ENCODE results near the gene DACT1. TPM values are rescaled to one million over a fixed set of nuclear protein-coding genes. Genes with fewer than 3 reads are reported as not detected.

The DACT1 gene
- polyA plus RNA-seq, 1 donor from 2014 or later = 125 TPM

DNA sequence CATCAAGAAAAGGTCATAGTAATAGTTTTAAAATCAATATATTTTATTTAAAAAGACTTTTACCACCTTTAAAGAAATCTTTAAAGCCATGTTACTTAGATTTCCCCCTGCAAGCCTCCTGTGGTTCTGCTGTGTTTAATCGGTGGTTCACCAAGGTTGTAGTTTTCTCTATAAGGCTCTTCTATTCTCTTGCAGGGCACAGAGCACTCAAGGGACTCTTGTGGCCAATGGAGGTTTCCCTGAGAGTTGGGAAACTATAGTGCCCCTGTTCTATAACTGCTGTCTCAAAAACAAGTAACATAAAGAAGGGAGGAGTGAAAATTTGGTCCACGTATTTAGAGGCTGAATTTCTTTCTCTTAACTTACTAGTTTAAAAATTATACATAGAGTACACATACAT lies 25.0 kb downstream of the DACT1 start:
- no peaks in the 10 kb centered on the region for H3K36me3 ChIP-seq (ENCODE audit: insufficient read depth, low read length)
- H3K4me2 ChIP-seq (ENCODE audit: low read length) = no peak overlapping the region
- no peaks in the 10 kb centered on the region for H3K9me2 ChIP-seq (ENCODE audit: insufficient read depth, low read length)
- no peaks in the 10 kb centered on the region for H3K79me2 ChIP-seq (replicated peaks; ENCODE audit: insufficient read depth, low read length)
- H3K27me3 ChIP-seq (ENCODE audit: insufficient read depth, low read depth, low read length) = no peaks in the 10 kb centered on the region
- H3K9me3 ChIP-seq (ENCODE audit: low read length) = no peaks in the 10 kb centered on the region
- no peaks in the 10 kb centered on the region for H4K20me1 ChIP-seq (ENCODE audit: insufficient read depth)
- H2AFZ ChIP-seq (ENCODE audit: low read depth, low read length) = no peak overlapping the region
- H3K9ac ChIP-seq (ENCODE audit: low read length) = no peak overlapping the region
- H3K4me3 ChIP-seq (ENCODE audit: low read length) = no peak overlapping the region
- H3F3A ChIP-seq (ENCODE audit: insufficient read depth, low read length, poor library complexity, severe bottlenecking) = no peaks in the 10 kb centered on the region
- TF ChIP-seq MXI1 (conservative IDR thresholded peaks at IDR 0.05; ENCODE audit: poor library complexity, severe bottlenecking) (no peak), EP300 (conservative IDR thresholded peaks at IDR 0.05; ENCODE audit: poor library complexity, severe bottlenecking) (no peak), SMC3 (conservative IDR thresholded peaks at IDR 0.05; ENCODE audit: poor library complexity) (no peak), TAF1 (IDR thresholded peaks at IDR 0.05; ENCODE audit: low read depth) (no peak), POLR2AphosphoS5 (IDR thresholded peaks at IDR 0.05) (no peak), RAD21 (conservative IDR thresholded peaks at IDR 0.05) (no peak)
- TF ChIP-seq, protein P1, sequence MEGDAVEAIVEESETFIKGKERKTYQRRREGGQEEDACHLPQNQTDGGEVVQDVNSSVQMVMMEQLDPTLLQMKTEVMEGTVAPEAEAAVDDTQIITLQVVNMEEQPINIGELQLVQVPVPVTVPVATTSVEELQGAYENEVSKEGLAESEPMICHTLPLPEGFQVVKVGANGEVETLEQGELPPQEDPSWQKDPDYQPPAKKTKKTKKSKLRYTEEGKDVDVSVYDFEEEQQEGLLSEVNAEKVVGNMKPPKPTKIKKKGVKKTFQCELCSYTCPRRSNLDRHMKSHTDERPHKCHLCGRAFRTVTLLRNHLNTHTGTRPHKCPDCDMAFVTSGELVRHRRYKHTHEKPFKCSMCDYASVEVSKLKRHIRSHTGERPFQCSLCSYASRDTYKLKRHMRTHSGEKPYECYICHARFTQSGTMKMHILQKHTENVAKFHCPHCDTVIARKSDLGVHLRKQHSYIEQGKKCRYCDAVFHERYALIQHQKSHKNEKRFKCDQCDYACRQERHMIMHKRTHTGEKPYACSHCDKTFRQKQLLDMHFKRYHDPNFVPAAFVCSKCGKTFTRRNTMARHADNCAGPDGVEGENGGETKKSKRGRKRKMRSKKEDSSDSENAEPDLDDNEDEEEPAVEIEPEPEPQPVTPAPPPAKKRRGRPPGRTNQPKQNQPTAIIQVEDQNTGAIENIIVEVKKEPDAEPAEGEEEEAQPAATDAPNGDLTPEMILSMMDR (IDR thresholded peaks at IDR 0.05; ENCODE audit: poor library complexity, severe bottlenecking) = no peak
- no peak overlapping the region for H3K27ac ChIP-seq (ENCODE audit: low read length)

DNA sequence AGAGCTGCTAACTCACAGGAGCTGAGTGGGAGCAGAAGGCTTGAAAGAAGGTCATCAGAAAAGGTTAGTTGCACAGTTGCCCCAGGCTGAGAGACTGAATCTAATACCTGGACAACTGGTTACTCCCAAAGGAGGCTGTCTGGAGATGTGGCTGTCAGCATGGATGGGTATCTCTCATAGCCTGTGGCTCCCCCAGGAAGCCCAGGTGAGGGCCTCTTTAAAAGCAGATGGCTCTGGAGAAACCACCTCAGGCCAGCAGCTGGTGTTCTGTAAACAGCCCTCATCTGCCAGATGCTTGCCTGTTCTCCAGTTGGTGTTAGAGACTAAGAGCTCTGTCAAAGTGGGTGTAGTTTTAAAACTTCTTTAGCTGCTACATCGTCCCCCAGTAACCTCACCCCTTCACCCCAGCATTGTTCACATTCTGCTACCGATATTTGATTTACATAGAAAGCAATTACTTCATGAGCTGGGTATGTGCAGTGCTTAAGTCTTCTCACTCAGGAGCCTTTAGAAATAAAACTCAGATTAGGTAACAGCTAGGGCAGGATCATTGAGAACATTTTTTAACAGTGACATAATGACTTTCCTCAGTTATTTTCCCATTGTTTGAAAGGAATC lies 25.8 kb downstream of the DACT1 start:
- H3K27ac ChIP-seq (ENCODE audit: low read length) = no peak overlapping the region
- H4K20me1 ChIP-seq (ENCODE audit: insufficient read depth) = no peaks in the 10 kb centered on the region
- no peaks in the 10 kb centered on the region for H3K9me3 ChIP-seq (ENCODE audit: low read length)
- H3F3A ChIP-seq (ENCODE audit: insufficient read depth, low read length, poor library complexity, severe bottlenecking) = no peaks in the 10 kb centered on the region
- H3K36me3 ChIP-seq (ENCODE audit: insufficient read depth, low read length) = no peaks in the 10 kb centered on the region
- H3K9ac ChIP-seq (ENCODE audit: low read length) = no peak overlapping the region
- H3K79me2 ChIP-seq (replicated peaks; ENCODE audit: insufficient read depth, low read length) = no peaks in the 10 kb centered on the region
- TF ChIP-seq RAD21 (conservative IDR thresholded peaks at IDR 0.05) (no peak), MXI1 (conservative IDR thresholded peaks at IDR 0.05; ENCODE audit: poor library complexity, severe bottlenecking) (no peak), EZH2 (IDR thresholded peaks at IDR 0.05; ENCODE audit: borderline replicate concordance, insufficient read depth, low read length, poor library complexity, severe bottlenecking) (no peak), TAF1 (IDR thresholded peaks at IDR 0.05; ENCODE audit: low read depth) (no peak), EP300 (conservative IDR thresholded peaks at IDR 0.05; ENCODE audit: poor library complexity, severe bottlenecking) (no peak)
- TF ChIP-seq, protein P1 (IDR thresholded peaks at IDR 0.05; ENCODE audit: poor library complexity, severe bottlenecking) = no peak
- no peaks in the 10 kb centered on the region for H3K27me3 ChIP-seq (ENCODE audit: insufficient read depth, low read depth, low read length)
- no peak overlapping the region for H2AFZ ChIP-seq (ENCODE audit: low read depth, low read length)
- H3K9me2 ChIP-seq (ENCODE audit: insufficient read depth, low read length) = no peaks in the 10 kb centered on the region
- H3K4me2 ChIP-seq (ENCODE audit: low read length) = no peak overlapping the region
- no peak overlapping the region for H3K4me3 ChIP-seq (ENCODE audit: low read length)
